ENCODE measurements around the gene PCDHGA6.
"Not testable (repeated sequence)": the region's sequence is repeated elsewhere in the genome, so short reads cannot be mapped to it uniquely, and the experiment has no call there.

Gene PCDHGA6

DNA sequence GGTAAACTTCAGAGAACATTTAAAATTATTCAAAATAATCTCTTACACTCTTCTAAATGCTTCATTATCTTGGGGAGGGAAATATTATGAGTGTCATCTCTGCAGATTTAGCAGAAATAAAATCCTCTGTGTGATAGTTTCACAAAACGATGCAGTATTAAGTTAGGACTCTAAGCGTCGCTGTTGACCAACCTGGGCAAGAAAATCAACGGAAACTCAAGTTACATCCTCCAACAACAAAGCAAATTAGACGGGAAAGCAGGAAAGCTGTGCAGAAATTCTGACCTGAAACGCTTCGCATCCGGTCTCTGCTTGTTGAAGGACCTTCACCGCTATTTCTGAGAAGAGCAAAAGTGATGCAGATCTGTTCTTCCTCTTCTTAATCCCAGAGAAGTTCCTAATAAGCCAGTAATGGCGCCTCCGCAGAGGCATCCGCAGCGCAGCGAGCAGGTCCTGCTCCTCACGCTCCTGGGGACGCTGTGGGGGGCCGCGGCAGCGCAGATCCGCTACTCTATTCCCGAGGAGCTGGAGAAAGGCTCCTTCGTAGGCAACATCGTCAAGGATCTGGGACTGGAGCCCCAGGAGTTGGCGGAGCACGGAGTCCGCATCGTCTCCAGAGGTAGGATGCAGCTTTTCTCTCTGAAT is at the start of gene PCDHGA6:
Gene PCDHGA6, plus strand, starts transcription at position 219 of the 645 bp plus-strand sequence. Its CDS starts 193 bp downstream, at position 412.
- H3K4me1 ChIP-seq (ENCODE audit: control insufficient read depth, low read depth, low read length), result no peaks in the 10 kb centered on the region
- no peak within 1 kb of the TSS for H3K4me3 ChIP-seq (ENCODE audit: low read length)
- no peak within 1 kb of the TSS for H3K27ac ChIP-seq (ENCODE audit: low read length)
- H3K27me3 ChIP-seq (ENCODE audit: control insufficient read depth, insufficient read depth, low read length), result no peaks in the 10 kb centered on the region
- no peaks in the 10 kb centered on the region for H3K36me3 ChIP-seq (ENCODE audit: control insufficient read depth, low read depth, low read length)
- no peak within 1 kb of the TSS for H3K9ac ChIP-seq (ENCODE audit: low read length)
- H3K9me3 ChIP-seq (ENCODE audit: control insufficient read depth, low read depth, low read length), result peaks cover 13% of the 10 kb centered on the region

DNA sequence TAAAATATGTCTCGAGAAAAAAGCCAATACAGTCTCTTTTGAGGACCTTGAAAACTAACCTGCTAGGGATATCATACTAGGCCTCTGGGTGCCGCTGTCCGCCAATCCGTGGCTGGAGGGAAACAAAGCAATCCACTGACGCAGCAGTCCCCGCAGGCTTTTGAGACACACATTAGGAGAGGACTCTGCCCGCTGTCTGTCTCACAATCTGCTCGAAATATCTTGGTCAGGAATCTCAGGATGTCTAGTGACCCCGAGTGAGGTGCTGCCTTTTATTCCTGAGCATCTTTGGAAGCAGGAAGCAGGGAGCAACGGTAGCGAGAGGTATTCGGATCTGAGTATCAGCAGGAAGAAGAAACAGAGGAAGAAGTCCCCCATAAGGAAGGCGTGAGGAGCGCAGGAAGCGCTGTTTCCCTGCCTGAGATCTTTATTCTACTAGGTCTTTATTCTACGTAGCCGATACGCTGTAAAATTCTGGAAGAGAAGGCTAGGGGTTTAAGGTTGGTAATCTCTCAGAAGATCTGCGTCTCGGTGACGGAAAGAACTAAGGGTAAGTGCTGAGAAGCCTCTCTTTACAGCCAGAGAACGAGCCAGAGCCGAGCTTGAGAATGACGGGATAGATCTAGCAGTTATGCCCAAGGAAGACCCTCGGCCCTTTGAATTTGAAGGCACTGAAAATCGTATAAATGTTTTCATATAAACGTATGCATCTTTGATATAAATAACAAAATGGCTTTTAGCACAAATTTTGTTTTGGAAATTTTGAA is 47.4 kb upstream of the PCDHGA6 start:
- peak overlapping the region; percentile 57 for H3K9ac ChIP-seq (ENCODE audit: low read length)
- H3K27me3 ChIP-seq (ENCODE audit: control insufficient read depth, insufficient read depth, low read length), result no peaks in the 10 kb centered on the region
- peak overlapping the region; percentile 55 for H3K27ac ChIP-seq (ENCODE audit: low read length)
- no peaks in the 10 kb centered on the region for H3K36me3 ChIP-seq (ENCODE audit: control insufficient read depth, low read depth, low read length)
- H3K4me1 ChIP-seq (ENCODE audit: control insufficient read depth, low read depth, low read length), result no peaks in the 10 kb centered on the region
- H3K4me3 ChIP-seq (ENCODE audit: low read length), result peak overlapping the region; percentile 64
- H3K9me3 ChIP-seq (ENCODE audit: control insufficient read depth, low read depth, low read length), result peaks cover 4% of the 10 kb centered on the region

- H3K4me3 ChIP-seq (ENCODE audit: low read length), result no peak overlapping the region
- no peaks in the 10 kb centered on the region for H3K36me3 ChIP-seq (ENCODE audit: control insufficient read depth, low read depth, low read length)
- H3K4me1 ChIP-seq (ENCODE audit: control insufficient read depth, low read depth, low read length), result no peaks in the 10 kb centered on the region
- no peak overlapping the region for H3K27ac ChIP-seq (ENCODE audit: low read length)
- H3K27me3 ChIP-seq (ENCODE audit: control insufficient read depth, insufficient read depth, low read length), result no peaks in the 10 kb centered on the region
- no peak overlapping the region for H3K9ac ChIP-seq (ENCODE audit: low read length)
- H3K9me3 ChIP-seq (ENCODE audit: control insufficient read depth, low read depth, low read length), result peaks cover 8% of the 10 kb centered on the region
Measured at GRCh38 chr5:141328231-141328630, 45.5 kb upstream of the PCDHGA6 start.

DNA sequence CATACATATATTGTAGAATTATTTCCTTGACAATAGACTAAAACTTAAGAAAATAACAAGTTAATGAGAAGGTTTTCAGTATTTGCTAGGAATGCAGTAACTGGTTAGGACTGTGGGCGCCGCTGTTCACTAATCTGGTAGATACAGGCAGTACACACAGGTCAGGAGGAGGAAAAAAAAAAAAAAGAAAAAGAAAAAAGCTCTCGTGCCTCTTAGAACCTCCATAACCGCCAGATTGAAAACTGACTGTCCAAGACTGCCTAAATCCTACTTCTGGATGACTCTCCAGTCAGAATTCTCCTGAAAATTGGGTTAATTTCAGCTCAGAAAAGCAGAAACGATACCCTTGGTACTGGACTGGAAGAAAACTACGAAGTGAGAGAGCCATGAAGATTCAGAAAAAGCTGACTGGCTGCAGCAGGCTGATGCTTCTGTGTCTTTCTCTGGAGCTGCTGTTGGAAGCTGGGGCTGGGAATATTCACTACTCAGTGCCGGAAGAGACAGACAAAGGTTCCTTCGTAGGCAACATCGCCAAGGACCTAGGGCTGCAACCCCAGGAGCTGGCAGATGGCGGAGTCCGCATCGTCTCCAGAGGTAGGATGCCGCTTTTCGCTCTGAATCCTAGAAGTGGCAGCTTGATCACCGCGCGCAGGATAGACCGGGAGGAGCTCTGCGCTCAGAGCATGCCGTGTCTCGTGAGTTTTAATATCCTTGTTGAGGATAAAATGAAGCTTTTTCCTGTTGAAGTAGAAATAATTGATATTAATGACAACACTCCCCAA is 43.2 kb upstream of the PCDHGA6 start, which contains the start of gene PCDHGA1:
Gene PCDHGA1, plus strand, starts transcription at position 216 of the 782 bp plus-strand sequence.
- Histone ChIP-seq H3K27me3 (ENCODE audit: control insufficient read depth, insufficient read depth, low read length) (no peaks in the 10 kb centered on the region), H3K9ac (ENCODE audit: low read length) (no peak within 1 kb of the TSS), H3K36me3 (ENCODE audit: control insufficient read depth, low read depth, low read length) (no peaks in the 10 kb centered on the region), H3K4me1 (ENCODE audit: control insufficient read depth, low read depth, low read length) (no peaks in the 10 kb centered on the region), H3K27ac (ENCODE audit: low read length) (no peak within 1 kb of the TSS), H3K9me3 (ENCODE audit: control insufficient read depth, low read depth, low read length) (peaks cover 8% of the 10 kb centered on the region), H3K4me3 (ENCODE audit: low read length) (no peak within 1 kb of the TSS)

- H3K27ac ChIP-seq (ENCODE audit: low read length); H3K27me3 ChIP-seq (ENCODE audit: control insufficient read depth, insufficient read depth, low read length); H3K9me3 ChIP-seq (ENCODE audit: control insufficient read depth, low read depth, low read length); H3K36me3 ChIP-seq (ENCODE audit: control insufficient read depth, low read depth, low read length); H3K9ac ChIP-seq (ENCODE audit: low read length); H3K4me1 ChIP-seq (ENCODE audit: control insufficient read depth, low read depth, low read length); H3K4me3 ChIP-seq (ENCODE audit: low read length): not testable (repeated sequence)
Measured at GRCh38 chr5:141332571-141332970, 41.1 kb upstream of the PCDHGA6 start.

DNA sequence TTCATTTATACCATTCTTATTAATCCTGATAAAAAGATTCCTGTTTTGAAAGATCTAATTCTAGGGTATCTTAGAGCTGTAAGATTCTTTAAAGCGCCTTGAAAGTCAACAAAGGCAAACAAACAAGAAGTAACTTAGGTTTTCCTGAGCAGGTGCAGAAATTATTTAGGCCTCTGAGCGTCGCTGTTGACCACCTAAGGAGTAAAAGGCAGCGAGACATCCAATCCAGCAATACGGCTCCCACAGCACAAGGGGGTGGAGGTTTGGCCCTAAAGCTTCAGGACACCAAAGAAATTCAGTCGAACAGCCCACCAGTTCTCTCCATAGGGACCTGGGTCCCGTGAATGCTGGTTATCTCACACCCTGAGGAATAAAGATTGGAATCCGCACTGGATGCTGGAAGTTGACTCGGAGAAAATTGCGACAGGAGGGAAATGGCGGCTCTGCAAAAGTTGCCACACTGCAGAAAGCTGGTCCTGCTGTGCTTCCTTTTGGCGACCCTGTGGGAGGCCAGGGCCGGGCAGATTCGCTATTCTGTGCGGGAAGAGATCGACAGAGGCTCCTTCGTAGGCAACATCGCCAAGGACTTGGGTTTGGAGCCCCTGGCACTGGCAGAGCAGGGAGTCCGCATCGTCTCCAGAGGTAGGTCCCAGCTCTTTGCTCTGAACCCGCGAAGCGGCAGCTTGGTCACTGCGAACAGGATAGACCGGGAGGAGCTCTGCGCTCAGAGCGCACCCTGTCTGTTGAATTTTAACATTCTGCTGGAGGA is 35.0 kb upstream of the PCDHGA6 start, which contains the start of gene PCDHGA2:
Gene PCDHGA2, plus strand, starts transcription at position 223 of the 769 bp plus-strand sequence.
- no peak within 1 kb of the TSS for H3K9ac ChIP-seq (ENCODE audit: low read length)
- no peaks in the 10 kb centered on the region for H3K4me1 ChIP-seq (ENCODE audit: control insufficient read depth, low read depth, low read length)
- no peaks in the 10 kb centered on the region for H3K27me3 ChIP-seq (ENCODE audit: control insufficient read depth, insufficient read depth, low read length)
- H3K36me3 ChIP-seq (ENCODE audit: control insufficient read depth, low read depth, low read length), result no peaks in the 10 kb centered on the region
- peaks cover 30% of the 10 kb centered on the region for H3K9me3 ChIP-seq (ENCODE audit: control insufficient read depth, low read depth, low read length)
- no peak within 1 kb of the TSS for H3K27ac ChIP-seq (ENCODE audit: low read length)
- H3K4me3 ChIP-seq (ENCODE audit: low read length), result no peak within 1 kb of the TSS

DNA sequence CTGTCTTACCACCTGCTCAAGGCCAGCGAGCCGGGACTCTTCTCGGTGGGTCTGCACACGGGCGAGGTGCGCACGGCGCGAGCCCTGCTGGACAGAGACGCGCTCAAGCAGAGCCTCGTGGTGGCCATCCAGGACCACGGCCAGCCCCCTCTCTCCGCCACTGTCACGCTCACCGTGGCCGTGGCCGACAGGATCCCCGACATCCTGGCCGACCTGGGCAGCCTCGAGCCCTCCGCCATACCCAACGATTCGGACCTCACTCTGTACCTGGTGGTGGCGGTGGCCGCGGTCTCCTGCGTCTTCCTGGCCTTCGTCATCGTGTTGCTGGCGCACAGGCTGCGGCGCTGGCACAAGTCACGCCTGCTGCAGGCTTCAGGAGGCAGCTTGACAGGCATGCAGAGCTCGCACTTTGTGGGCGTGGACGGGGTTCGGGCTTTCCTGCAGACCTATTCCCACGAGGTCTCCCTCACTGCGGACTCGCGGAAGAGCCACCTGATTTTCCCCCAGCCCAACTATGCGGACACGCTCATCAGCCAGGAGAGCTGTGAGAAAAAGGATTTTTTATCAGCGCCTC is 32.8 kb upstream of the PCDHGA6 start:
- H3K36me3 ChIP-seq (ENCODE audit: control insufficient read depth, low read depth, low read length); H3K4me1 ChIP-seq (ENCODE audit: control insufficient read depth, low read depth, low read length); H3K27ac ChIP-seq (ENCODE audit: low read length); H3K27me3 ChIP-seq (ENCODE audit: control insufficient read depth, insufficient read depth, low read length); H3K4me3 ChIP-seq (ENCODE audit: low read length); H3K9ac ChIP-seq (ENCODE audit: low read length): not testable (repeated sequence)
- H3K9me3 ChIP-seq (ENCODE audit: control insufficient read depth, low read depth, low read length), result peaks cover 40% of the 10 kb centered on the region

DNA sequence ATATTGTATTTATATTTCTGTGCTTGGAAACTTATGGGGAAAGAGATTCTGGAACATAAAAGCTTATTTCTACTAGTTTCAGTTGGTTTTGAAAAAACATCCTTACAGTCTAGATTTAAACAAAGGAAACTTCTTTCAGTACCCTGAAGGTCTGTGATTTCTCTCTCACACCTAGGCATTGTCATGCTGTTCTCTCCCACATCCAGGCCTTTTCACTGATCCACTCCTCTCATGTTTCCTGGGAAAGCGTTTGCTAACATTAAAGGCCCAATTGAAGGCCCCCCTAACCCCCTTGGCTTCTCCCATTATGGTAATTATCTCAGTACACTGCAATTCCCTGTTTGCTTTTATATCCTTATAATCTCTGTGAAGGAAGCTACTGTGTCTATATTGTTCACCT is 30.9 kb upstream of the PCDHGA6 start:
- Histone ChIP-seq H3K27me3 (ENCODE audit: control insufficient read depth, insufficient read depth, low read length) (no peaks in the 10 kb centered on the region), H3K36me3 (ENCODE audit: control insufficient read depth, low read depth, low read length) (no peaks in the 10 kb centered on the region), H3K9ac (ENCODE audit: low read length) (no peak overlapping the region), H3K9me3 (ENCODE audit: control insufficient read depth, low read depth, low read length) (peaks cover 40% of the 10 kb centered on the region), H3K4me1 (ENCODE audit: control insufficient read depth, low read depth, low read length) (no peaks in the 10 kb centered on the region), H3K27ac (ENCODE audit: low read length) (no peak overlapping the region), H3K4me3 (ENCODE audit: low read length) (no peak overlapping the region)

DNA sequence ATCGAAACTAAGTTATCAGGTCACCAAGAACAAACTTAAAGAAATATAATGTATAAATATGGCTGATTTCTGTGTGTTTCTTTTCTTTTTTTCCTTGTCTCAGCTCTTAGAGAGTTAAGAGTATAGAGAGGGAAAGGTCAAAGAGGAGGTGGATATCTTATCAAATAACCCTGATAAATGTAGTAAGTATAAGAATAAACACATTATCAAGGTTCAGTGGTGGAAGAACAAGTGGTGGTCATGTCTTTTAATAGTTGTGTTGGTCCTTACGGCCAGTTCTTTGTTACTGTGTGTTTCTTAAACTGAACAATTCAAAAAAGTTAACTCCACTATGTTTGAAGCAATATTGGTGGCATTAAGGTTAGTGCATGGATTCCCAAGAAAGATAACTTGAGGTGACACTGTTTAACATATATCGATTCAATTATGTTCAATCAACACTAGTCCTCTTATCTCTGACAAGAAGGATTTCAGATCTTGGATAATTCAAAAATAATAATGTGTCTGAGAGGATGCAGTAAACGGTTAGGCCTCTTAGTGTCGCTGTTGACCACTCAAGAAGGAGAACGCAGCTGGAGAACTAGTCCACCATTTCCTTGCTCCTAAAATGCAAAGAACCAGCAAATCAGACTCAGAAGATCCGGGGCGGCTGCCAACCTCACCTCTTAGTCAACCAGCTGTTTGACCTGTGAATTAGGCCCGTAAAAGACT is 30.3 kb upstream of the PCDHGA6 start, which contains the start of gene PCDHGA3:
Gene PCDHGA3, plus strand, starts transcription at position 588 of the 711 bp plus-strand sequence. CDS start 205 bp downstream, outside the sequence.
- no peaks in the 10 kb centered on the region for H3K36me3 ChIP-seq (ENCODE audit: control insufficient read depth, low read depth, low read length)
- H3K9me3 ChIP-seq (ENCODE audit: control insufficient read depth, low read depth, low read length), result peaks cover 36% of the 10 kb centered on the region
- no peaks in the 10 kb centered on the region for H3K27me3 ChIP-seq (ENCODE audit: control insufficient read depth, insufficient read depth, low read length)
- no peak within 1 kb of the TSS for H3K9ac ChIP-seq (ENCODE audit: low read length)
- H3K4me1 ChIP-seq (ENCODE audit: control insufficient read depth, low read depth, low read length), result no peaks in the 10 kb centered on the region
- H3K4me3 ChIP-seq (ENCODE audit: low read length), result no peak within 1 kb of the TSS
- no peak within 1 kb of the TSS for H3K27ac ChIP-seq (ENCODE audit: low read length)

- Histone ChIP-seq H3K27ac (ENCODE audit: low read length) (no peak overlapping the region), H3K4me1 (ENCODE audit: control insufficient read depth, low read depth, low read length) (no peaks in the 10 kb centered on the region), H3K4me3 (ENCODE audit: low read length) (no peak overlapping the region)
Measured at GRCh38 chr5:141343953-141344463, 29.7 kb upstream of the PCDHGA6 start.

More at GRCh38 chr5:141343953-141344463, 29.7 kb upstream of the PCDHGA6 start:
- H3K9ac ChIP-seq (ENCODE audit: low read length), result no peak overlapping the region
- no peaks in the 10 kb centered on the region for H3K36me3 ChIP-seq (ENCODE audit: control insufficient read depth, low read depth, low read length)
- H3K9me3 ChIP-seq (ENCODE audit: control insufficient read depth, low read depth, low read length), result peaks cover 32% of the 10 kb centered on the region
- H3K27me3 ChIP-seq (ENCODE audit: control insufficient read depth, insufficient read depth, low read length), result no peaks in the 10 kb centered on the region

All from iPS-18a (cell line).